ENCODE results near the gene TMCC2.
"Not testable (repeated sequence)": the region's sequence is repeated elsewhere in the genome, so short reads cannot be mapped to it uniquely, and the experiment has no call there.

TMCC2 gene

DNA sequence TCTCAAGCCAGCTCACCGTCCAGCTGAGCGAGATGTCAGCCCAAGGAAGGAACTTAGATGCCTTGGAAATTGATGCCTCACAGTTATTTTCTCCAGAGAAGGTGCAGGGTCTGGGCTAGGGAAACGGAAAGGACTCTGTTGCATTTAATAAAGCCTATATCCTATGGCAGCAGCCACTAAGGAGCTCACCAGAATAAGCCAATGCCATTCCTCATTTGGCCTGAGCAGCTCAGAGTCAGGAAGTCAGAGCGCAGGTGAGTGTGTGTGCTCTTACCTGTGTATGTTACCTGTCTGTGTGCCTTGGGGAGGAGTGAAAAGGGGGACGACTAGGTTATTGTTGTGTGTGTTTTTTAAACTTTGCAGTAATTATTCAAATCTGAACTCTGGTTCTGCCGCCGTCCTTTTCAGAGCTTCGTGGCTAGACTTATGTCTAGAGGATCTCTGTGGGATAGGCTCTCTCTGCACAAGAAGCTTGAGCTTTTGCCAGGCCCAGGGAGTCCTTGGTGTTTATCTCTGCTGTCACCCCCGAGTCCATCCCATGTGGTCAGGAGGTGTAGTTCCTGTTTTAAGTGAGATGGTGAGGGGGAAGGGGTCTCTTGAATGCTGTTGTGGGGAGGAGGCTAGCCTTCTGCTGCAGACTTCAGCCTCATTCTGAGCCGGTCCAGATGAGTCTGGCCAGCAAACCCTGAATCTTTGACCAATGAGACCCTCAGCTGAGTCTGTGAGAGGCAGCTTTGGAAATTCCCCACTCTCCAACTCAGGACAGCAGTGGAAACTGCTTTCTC, 2.4 kb downstream of the TMCC2 start:
- TF ChIP-seq, protein P1, sequence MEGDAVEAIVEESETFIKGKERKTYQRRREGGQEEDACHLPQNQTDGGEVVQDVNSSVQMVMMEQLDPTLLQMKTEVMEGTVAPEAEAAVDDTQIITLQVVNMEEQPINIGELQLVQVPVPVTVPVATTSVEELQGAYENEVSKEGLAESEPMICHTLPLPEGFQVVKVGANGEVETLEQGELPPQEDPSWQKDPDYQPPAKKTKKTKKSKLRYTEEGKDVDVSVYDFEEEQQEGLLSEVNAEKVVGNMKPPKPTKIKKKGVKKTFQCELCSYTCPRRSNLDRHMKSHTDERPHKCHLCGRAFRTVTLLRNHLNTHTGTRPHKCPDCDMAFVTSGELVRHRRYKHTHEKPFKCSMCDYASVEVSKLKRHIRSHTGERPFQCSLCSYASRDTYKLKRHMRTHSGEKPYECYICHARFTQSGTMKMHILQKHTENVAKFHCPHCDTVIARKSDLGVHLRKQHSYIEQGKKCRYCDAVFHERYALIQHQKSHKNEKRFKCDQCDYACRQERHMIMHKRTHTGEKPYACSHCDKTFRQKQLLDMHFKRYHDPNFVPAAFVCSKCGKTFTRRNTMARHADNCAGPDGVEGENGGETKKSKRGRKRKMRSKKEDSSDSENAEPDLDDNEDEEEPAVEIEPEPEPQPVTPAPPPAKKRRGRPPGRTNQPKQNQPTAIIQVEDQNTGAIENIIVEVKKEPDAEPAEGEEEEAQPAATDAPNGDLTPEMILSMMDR (IDR thresholded peaks at IDR 0.05; ENCODE audit: control extremely low read depth, extremely low read depth, low read depth, missing control alignments) = no peak
- ChIA-PET POLR2A (interaction anchor here (0.7 kb wide), 1 partner anchor 27 kb away, joined by 4 read pairs; no protein-coding TSS in a partner anchor), CTCF (interaction anchor here (0.8 to 25.0 kb wide), 23 partner anchors 8 to 362 kb away, joined by 3 to 743 read pairs (median 4); partner anchors contain the start of gene NUAK2)
- no peak for DNase-seq (ENCODE audit: extremely low spot score)

DNA sequence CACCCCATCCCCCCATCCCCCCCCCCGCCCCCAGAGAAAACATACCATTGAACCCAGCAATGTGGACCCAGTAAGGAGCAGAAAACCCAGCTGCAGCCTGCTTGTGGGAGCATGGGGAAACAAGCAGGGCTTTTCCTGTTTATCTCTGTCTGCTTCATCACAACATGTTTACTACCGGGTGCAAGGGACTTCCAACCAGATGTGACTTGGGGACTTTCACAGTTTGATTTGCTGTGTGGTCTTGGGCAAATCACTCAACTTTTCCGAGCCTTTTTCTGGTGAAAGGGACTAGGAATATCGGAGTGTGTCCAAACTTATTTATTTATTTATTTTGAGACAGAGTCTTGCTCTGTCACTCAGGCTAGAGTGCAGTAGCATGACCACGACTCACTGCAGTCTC, 3.2 kb downstream of the TMCC2 start:
- ChIA-PET CTCF (interaction anchor here (1.4 to 25.0 kb wide), 5 partner anchors 12 to 241 kb away, joined by 3 to 743 read pairs (median 10); no protein-coding TSS in a partner anchor), POLR2A (no interaction called here)
- TF ChIP-seq, protein P1 (IDR thresholded peaks at IDR 0.05; ENCODE audit: control extremely low read depth, extremely low read depth, low read depth, missing control alignments) = no peak
- DNase-seq (ENCODE audit: extremely low spot score) = no peak

DNA sequence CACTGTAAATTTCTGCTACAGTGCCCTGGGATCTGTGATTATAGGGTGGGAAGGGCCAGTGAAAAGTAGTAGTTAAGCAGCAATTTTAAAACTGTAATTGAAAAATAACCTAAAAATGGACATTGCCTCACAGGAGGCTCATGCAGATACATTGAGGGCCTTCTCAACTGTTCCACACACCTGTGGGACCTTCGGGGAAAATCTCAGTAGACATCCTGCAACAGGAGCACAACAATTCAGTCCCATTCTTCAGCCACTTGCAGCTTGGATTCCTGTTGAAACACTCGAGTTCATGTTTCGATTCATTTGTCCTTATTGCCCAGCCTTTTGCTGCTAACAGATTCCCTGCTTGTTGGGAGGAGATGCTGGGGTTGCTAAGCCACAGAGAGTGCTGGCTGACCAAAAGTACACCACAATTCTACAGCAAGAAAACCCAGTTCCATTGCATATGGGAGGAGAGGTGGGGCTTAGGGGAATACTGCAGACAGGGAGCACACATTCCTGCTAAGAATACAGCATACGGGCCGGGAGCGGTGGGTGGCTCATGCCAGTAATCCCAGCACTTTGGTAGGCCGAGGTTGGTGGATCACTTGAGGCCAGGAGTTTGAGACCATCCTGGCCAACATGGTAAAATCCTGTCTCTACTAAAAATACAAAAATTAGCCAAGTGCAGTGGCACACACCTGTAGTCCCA, 4.5 kb downstream of the TMCC2 start:
- ChIA-PET CTCF (interaction anchor here (1.2 to 25.0 kb wide), 4 partner anchors 20 to 93 kb away, joined by 3 to 743 read pairs (median 8); no protein-coding TSS in a partner anchor), POLR2A (no interaction called here)

GRCh38 chr1:205232945-205233397, 5.2 kb downstream of the TMCC2 start:
- TF ChIP-seq, protein P1 (IDR thresholded peaks at IDR 0.05; ENCODE audit: control extremely low read depth, extremely low read depth, low read depth, missing control alignments) = no peak
- DNase-seq (ENCODE audit: extremely low spot score) = no peak
- POLR2A ChIA-PET = no interaction called here
- CTCF ChIA-PET = interaction anchor here (1.2 to 25.0 kb wide), 3 partner anchors 19 to 41 kb away, joined by 3 to 743 read pairs (median 12); no protein-coding TSS in a partner anchor

More for the DNA sequence above, 4.5 kb downstream of the TMCC2 start:
- TF ChIP-seq, protein P1 (IDR thresholded peaks at IDR 0.05; ENCODE audit: control extremely low read depth, extremely low read depth, low read depth, missing control alignments) = no peak
- DNase-seq (ENCODE audit: extremely low spot score) = no peak

DNA sequence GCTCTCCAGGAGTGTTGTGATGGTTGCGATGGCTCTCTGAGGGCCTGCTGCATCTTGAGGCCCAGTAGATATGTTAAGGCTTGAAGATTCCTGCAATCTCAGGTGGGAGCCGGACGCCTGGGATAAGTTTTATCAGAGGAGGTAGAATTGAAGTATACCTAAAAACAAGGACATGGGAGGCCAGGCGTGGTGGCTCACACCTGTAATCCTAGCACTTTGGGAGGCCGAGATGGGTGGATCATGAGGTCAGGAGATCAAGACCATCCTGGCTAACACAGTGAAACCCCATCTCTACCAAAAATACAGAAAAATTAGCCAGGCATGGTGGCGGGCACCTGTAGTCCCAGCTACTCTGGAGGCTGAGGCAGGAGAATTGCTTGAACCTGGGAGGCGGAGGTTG, 6.2 kb downstream of the TMCC2 start:
- DNase-seq (ENCODE audit: extremely low spot score); POLR2A ChIA-PET: not testable (repeated sequence)
- CTCF ChIA-PET = interaction anchor here (4.0 to 25.0 kb wide), 2 partner anchors 18 to 40 kb away, joined by 12 to 743 read pairs; no protein-coding TSS in a partner anchor

DNA sequence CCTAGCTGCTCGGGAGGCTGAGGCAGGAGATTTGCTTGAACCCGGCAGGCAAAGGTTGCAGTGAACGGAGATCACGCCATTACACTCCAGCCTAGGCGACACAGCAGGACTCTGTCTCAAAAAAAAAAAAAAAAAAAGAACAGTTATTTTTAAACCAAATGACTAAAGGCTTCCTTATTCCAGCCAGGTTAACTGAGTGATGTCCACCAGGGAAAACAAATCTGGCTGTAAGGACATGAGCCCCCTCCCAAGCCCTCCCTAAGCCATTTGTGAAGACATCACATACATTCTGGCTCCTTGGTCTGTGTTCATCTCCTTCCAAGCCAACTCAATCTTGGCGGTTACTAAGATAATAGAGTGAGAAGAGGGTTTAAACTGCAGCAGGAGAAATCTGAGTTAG, 8.2 kb downstream of the TMCC2 start:
- ChIA-PET POLR2A (no interaction called here), CTCF (interaction anchor here (0.8 to 25.0 kb wide), 6 partner anchors 8 to 423 kb away, joined by 3 to 743 read pairs (median 3); partner anchors contain the start of gene TMCC2)
- DNase-seq (ENCODE audit: extremely low spot score) = no peak
- TF ChIP-seq, protein P1 (IDR thresholded peaks at IDR 0.05; ENCODE audit: control extremely low read depth, extremely low read depth, low read depth, missing control alignments) = no peak

Measured in GM10248 (cell line).